ENCODE measurements around the gene POMT1. TPM values are rescaled to one million over a fixed set of nuclear protein-coding genes. Genes with fewer than 3 reads are reported as not detected.

The POMT1 gene
- total and polyA plus RNA-seq, 2 donors (not counting 3 experiments of a cell fraction or from before 2014, with no cell fraction given), result 44.7 to 53.9 TPM

- H3K36me3 ChIP-seq (ENCODE audit: control insufficient read depth in 2 of 2, extremely low read depth in 1 of 2, insufficient read depth in 2 of 2, low read length in 2 of 2), result peaks cover 40 to 76% of the 10 kb centered on the region in 2 experiments
- FAIRE-seq, result no peak
- H2AFZ ChIP-seq (ENCODE audit: low read depth, low read length), result no peak overlapping the region
- H3K27me3 ChIP-seq (ENCODE audit: control insufficient read depth in 2 of 2, insufficient read depth in 2 of 2, low read length in 2 of 2), result no peaks in the 10 kb centered on the region
- dilution Hi-C loops (cut with MboI; ENCODE audit: extremely low pct_ligation_motif_present, low sequenced_read_pairs), result no loop called here
- intact Hi-C loops (cut with micrococcal nuclease), result loop anchor here (1.0 to 5.0 kb wide), 2 partner anchors 111 to 128 kb away; no protein-coding TSS in a partner anchor
- peaks cover 3% of the 10 kb centered on the region for H4K20me1 ChIP-seq (replicated peaks; ENCODE audit: control insufficient read depth, extremely low read depth, insufficient read depth, low read length)
- TF ChIP-seq POLR2A (IDR thresholded peaks at IDR 0.05; ENCODE audit: low read depth, low read length), result no peak
- TF ChIP-seq EZH2 (IDR thresholded peaks at IDR 0.05; ENCODE audit: borderline replicate concordance, low read depth, low read length, severe bottlenecking), result no peak
- no peak for TF ChIP-seq GATA2 (IDR thresholded peaks at IDR 0.05; ENCODE audit: insufficient read depth, insufficient read length, low read depth, low read length)
- TF ChIP-seq MAX (IDR thresholded peaks at IDR 0.05; ENCODE audit: insufficient read depth, insufficient read length), result no peak
- H3K9ac ChIP-seq (replicated peaks; ENCODE audit: extremely low read depth, insufficient read depth, low read length), result no peak overlapping the region
- H3K9me3 ChIP-seq (replicated peaks; ENCODE audit: control insufficient read depth, insufficient read depth, low read length), result no peaks in the 10 kb centered on the region
- H3K9me1 ChIP-seq (replicated peaks; ENCODE audit: control insufficient read depth, extremely low read depth, insufficient read depth, low read length), result no peaks in the 10 kb centered on the region
- peaks cover 16% of the 10 kb centered on the region for H3K79me2 ChIP-seq (ENCODE audit: control insufficient read depth, insufficient read depth, low read length)
- H3K4me1 ChIP-seq (ENCODE audit: control insufficient read depth, extremely low read depth, insufficient read depth, low read length), result no peaks in the 10 kb centered on the region
- BruUV-seq (replicated peaks), result no TSS peak
- no peak overlapping the region for H3K27ac ChIP-seq (ENCODE audit: insufficient read depth, low read depth, low read length)
- no peak for DNase-seq (ENCODE audit: low read depth, low spot score)
- ChIA-PET POLR2A (no interaction called here), CTCF (interaction anchor here (0.9 to 5.7 kb wide), 3 partner anchors 8 to 128 kb away, joined by 3 to 35 read pairs (median 5); no protein-coding TSS in a partner anchor)
- H3K4me3 ChIP-seq (replicated peaks in 1 of 3; ENCODE audit: insufficient read depth in 1 of 3, low read depth in 1 of 3, low read length in 3 of 3), result no peak overlapping the region
- no peak overlapping the region for H3K4me2 ChIP-seq (ENCODE audit: insufficient read depth, low read length)
These were observed 24.8 kb upstream of the POMT1 start for GRCh38 chr9:131477816-131478419.

GRCh38 chr9:131478421-131478868 is 24.3 kb upstream of the POMT1 start:
- dilution Hi-C loops (cut with MboI; ENCODE audit: extremely low pct_ligation_motif_present, low sequenced_read_pairs) (no loop called here), intact Hi-C loops (cut with micrococcal nuclease) (loop anchor here (1.0 to 5.0 kb wide), 2 partner anchors 111 to 128 kb away; no protein-coding TSS in a partner anchor)
- Histone ChIP-seq H3K4me3 (replicated peaks in 1 of 3; ENCODE audit: insufficient read depth in 1 of 3, low read depth in 1 of 3, low read length in 3 of 3) (no peak overlapping the region), H4K20me1 (replicated peaks; ENCODE audit: control insufficient read depth, extremely low read depth, insufficient read depth, low read length) (no peaks in the 10 kb centered on the region), H3K4me2 (ENCODE audit: insufficient read depth, low read length) (no peak overlapping the region), H3K9ac (replicated peaks; ENCODE audit: extremely low read depth, insufficient read depth, low read length) (no peak overlapping the region), H3K27ac (ENCODE audit: insufficient read depth, low read depth, low read length) (no peak overlapping the region), H2AFZ (ENCODE audit: low read depth, low read length) (no peak overlapping the region), H3K79me2 (ENCODE audit: control insufficient read depth, insufficient read depth, low read length) (peaks cover 12% of the 10 kb centered on the region), H3K36me3 (ENCODE audit: control insufficient read depth in 2 of 2, extremely low read depth in 1 of 2, insufficient read depth in 2 of 2, low read length in 2 of 2) (peaks cover 44 to 76% of the 10 kb centered on the region in 2 experiments), H3K4me1 (ENCODE audit: control insufficient read depth, extremely low read depth, insufficient read depth, low read length) (no peaks in the 10 kb centered on the region), H3K27me3 (ENCODE audit: control insufficient read depth in 2 of 2, insufficient read depth in 2 of 2, low read length in 2 of 2) (no peaks in the 10 kb centered on the region), H3K9me1 (replicated peaks; ENCODE audit: control insufficient read depth, extremely low read depth, insufficient read depth, low read length) (no peaks in the 10 kb centered on the region), H3K9me3 (replicated peaks; ENCODE audit: control insufficient read depth, insufficient read depth, low read length) (no peaks in the 10 kb centered on the region)
- no peak for TF ChIP-seq GATA2 (IDR thresholded peaks at IDR 0.05; ENCODE audit: insufficient read depth, insufficient read length, low read depth, low read length)
- no peak for TF ChIP-seq JUN (IDR thresholded peaks at IDR 0.05; ENCODE audit: borderline replicate concordance, insufficient read depth, insufficient read length, low read depth)
- no peak for TF ChIP-seq FOS (IDR thresholded peaks at IDR 0.05; ENCODE audit: borderline replicate concordance, insufficient read depth, low read length)
- peak; percentile 43 to 66 for TF ChIP-seq CTCF (IDR thresholded peaks at IDR 0.05; ENCODE audit: extremely low read depth in 1 of 2, insufficient read depth in 1 of 2, low read depth in 1 of 2, low read length in 2 of 2)
- no peak for TF ChIP-seq POLR2A (IDR thresholded peaks at IDR 0.05; ENCODE audit: low read depth, low read length)
- FAIRE-seq (peak; percentile 18), DNase-seq (ENCODE audit: low read depth, low spot score) (peak; percentile 29)
- BruUV-seq (replicated peaks), result no TSS peak
- POLR2A ChIA-PET, result no interaction called here
- CTCF ChIA-PET, result interaction anchor here (0.9 to 5.7 kb wide), 3 partner anchors 9 to 128 kb away, joined by 3 to 35 read pairs (median 5); no protein-coding TSS in a partner anchor
